Activated T-helper 17 cell treated with anti-CD3 and anti-CD28 coated beads, Interleukin-2, amount 50 U/mL, for 72 hours (primary cell): ENCODE results near the gene RAB7A. TPM values are rescaled to one million over a fixed set of nuclear protein-coding genes. Genes with fewer than 3 reads are reported as not detected.
"Not testable (repeated sequence)": the region's sequence is repeated elsewhere in the genome, so short reads cannot be mapped to it uniquely, and the experiment has no call there.

Source experiments
- ATAC-seq: fragments of 150-1000 bp; cut with Tn5 transposase; replicated peaks from 2 replicates; pipeline ENCODE4 v1.10.0; 2021; ENCODE audit warnings: mild to moderate bottlenecking, moderate library complexity
- H3K27ac Mint-ChIP-seq: one replicate; pipeline ENCODE4 v1.8.0; 2022; ENCODE audit warnings: mixed read lengths
- H3K27me3 Mint-ChIP-seq: one replicate; pipeline ENCODE4 v1.8.0; 2022; ENCODE audit warnings: mixed read lengths
- H3K36me3 Mint-ChIP-seq: one replicate; pipeline ENCODE4 v1.8.0; 2022; ENCODE audit warnings: low read depth, mild to moderate bottlenecking, mixed read lengths
- H3K4me1 Mint-ChIP-seq: one replicate; pipeline ENCODE4 v1.8.0; 2022; ENCODE audit warnings: mixed read lengths
- H3K4me3 Mint-ChIP-seq: one replicate; pipeline ENCODE4 v1.8.0; 2022; ENCODE audit warnings: mild to moderate bottlenecking, mixed read lengths
- H3K9me3 Mint-ChIP-seq: one replicate; pipeline ENCODE4 v1.8.0; 2022; ENCODE audit warnings: mixed read lengths
- total RNA-seq, 2 donors: library from RNA; stranded (reverse); gene quantifications; one replicate each; pipeline ENCODE4 v1.2.3, GENCODE V29; 2022

Gene RAB7A
- total RNA-seq, 2 donors from 2014 or later, result 217 to 228 TPM

DNA sequence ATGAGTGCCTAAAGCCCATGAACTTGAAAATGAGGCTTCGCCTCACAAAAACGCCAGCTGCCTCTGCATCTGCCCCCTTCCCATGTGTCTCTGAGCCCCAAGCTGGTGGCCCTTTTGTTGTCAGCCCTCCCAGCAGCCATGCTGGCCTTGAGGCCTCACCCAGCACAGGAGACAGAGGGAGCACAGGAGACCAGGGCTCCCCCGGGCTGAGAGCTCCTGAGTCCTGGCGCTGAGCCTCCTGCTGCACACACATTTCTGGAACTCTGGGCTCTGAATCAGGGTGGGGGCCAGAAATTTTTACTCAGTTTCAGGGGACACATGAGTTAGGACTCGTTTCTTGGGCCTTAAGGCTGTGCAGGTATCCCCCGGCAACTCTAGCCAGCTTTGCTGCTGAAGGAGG is 97.0 kb downstream of the RAB7A start:
- Mint-ChIP-seq H3K4me3 (no peak overlapping the region), H3K27ac (no peak overlapping the region), H3K4me1 (peaks cover 4% of the 10 kb centered on the region), H3K36me3 (peaks cover 24% of the 10 kb centered on the region), H3K27me3 (no peaks in the 10 kb centered on the region), H3K9me3 (no peaks in the 10 kb centered on the region)
- no peak for ATAC-seq

DNA sequence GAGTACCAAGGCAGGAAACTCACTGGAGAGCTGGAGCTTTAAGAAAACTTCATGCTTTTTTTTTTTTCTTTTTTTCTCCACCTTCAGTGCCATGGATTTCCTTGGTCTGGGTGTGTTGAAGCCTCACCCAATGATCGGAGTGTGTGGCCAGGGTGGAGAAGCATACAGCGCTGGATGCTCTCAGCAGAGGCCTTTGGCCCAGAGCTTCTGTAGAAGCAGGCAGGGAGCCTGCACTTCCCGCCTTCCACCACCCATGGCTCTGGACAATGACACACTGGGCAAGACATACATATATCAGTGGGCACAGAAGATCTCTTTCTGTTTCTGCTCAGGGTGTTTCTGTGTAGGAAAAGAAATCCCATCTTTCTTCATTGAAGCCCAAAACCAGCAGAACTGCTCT is 97.6 kb downstream of the RAB7A start:
- ATAC-seq, result no peak
- Mint-ChIP-seq H3K4me3 (no peak overlapping the region), H3K9me3 (no peaks in the 10 kb centered on the region), H3K27me3 (no peaks in the 10 kb centered on the region), H3K4me1 (peaks cover 4% of the 10 kb centered on the region), H3K36me3 (peaks cover 18% of the 10 kb centered on the region), H3K27ac (peak overlapping the region; percentile 71)

DNA sequence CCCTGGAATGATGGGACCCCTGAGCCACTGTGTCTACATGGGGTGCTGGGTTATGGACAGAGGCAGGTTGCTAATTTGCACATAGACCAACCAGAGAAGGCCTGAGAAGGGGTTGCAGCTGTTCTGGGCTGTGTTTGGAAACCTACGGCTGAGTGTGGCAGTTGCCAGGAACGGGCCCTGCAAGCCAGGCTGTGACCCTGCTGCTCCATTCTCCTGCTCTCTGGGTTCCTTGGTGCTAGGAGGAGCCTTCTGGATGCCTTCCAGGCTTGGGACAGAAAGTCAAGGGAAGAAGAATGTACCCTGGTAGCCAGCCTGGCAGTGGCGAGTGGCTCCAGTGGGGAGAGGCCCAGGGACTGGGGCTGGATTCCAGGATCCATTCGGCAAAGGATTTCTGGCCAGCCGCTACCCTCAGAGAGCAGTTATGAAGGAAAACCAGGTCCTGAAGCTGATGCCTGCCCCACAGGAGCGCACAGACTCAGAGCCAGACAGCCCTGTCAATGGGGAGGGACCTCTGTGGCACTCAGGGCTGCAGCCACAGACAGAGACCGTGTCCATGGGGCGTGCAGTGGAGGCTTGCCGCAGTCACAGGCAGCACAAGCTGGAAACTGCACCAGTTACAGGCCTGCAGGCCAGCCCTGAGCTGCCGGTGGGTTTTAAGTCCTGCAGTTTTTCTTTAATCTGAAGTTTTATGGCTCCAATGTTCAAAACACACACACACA is 98.3 kb downstream of the RAB7A start:
- ATAC-seq, result no peak
- H3K9me3 Mint-ChIP-seq, result no peaks in the 10 kb centered on the region
- no peak overlapping the region for H3K4me3 Mint-ChIP-seq
- no peaks in the 10 kb centered on the region for H3K4me1 Mint-ChIP-seq
- no peaks in the 10 kb centered on the region for H3K27me3 Mint-ChIP-seq
- peaks cover 12% of the 10 kb centered on the region for H3K36me3 Mint-ChIP-seq
- peak overlapping the region; percentile 71 for H3K27ac Mint-ChIP-seq

DNA sequence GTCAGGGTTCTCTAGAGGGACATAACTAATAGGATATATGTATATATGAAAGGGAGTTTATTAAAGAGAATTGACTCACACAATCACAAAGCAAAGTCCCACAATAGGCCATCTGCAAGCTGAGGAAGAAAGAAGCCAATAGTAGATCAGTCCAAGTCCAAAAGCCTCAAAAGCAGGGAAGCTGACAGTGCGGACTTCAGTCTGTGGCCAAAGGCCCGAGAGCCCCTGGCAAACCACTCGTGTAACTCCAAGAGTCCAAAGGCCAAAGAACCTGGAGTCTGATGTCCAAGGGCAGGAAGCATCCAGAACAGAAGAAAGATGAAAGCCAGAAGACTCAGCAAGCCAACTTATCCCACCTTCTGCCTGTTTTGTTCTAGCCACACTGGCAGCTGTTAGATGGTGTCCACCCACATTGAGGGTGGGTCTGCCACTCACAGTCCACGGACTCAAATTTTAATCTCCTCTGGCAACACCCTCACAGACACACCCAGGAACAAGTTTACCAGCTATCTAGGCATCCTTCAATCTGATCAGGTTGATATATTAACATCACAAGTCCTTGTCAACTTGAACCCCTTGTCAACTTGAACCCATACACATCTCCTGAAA is 99.2 kb downstream of the RAB7A start:
- Mint-ChIP-seq H3K4me1 (no peaks in the 10 kb centered on the region), H3K36me3 (peaks cover 2% of the 10 kb centered on the region), H3K9me3 (no peaks in the 10 kb centered on the region), H3K27me3 (no peaks in the 10 kb centered on the region), H3K4me3 (no peak overlapping the region), H3K27ac (peak overlapping the region; percentile 20)
- ATAC-seq, result no peak

DNA sequence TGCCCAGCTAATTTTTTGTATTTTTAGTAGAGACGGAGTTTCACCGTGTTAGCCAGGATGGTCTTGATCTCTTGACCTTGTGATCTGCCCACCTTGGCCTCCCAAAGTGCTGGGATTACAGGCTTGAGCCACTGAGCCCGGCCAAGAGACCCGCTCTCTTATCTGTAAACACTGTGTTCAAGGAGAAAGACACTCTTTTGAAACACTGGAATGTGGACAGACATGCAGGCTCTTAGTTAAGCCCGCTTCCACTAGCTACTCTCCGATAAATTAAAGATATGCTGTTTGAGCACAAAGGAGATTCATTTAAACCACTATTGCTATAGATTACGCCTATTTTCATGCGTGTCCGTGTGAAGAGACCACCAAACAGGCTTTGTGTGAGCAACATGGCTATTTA is 103.1 kb downstream of the RAB7A start:
- not testable (repeated sequence) for ATAC-seq, H3K27me3 Mint-ChIP-seq, H3K4me1 Mint-ChIP-seq, H3K9me3 Mint-ChIP-seq, H3K4me3 Mint-ChIP-seq, H3K27ac Mint-ChIP-seq, H3K36me3 Mint-ChIP-seq

DNA sequence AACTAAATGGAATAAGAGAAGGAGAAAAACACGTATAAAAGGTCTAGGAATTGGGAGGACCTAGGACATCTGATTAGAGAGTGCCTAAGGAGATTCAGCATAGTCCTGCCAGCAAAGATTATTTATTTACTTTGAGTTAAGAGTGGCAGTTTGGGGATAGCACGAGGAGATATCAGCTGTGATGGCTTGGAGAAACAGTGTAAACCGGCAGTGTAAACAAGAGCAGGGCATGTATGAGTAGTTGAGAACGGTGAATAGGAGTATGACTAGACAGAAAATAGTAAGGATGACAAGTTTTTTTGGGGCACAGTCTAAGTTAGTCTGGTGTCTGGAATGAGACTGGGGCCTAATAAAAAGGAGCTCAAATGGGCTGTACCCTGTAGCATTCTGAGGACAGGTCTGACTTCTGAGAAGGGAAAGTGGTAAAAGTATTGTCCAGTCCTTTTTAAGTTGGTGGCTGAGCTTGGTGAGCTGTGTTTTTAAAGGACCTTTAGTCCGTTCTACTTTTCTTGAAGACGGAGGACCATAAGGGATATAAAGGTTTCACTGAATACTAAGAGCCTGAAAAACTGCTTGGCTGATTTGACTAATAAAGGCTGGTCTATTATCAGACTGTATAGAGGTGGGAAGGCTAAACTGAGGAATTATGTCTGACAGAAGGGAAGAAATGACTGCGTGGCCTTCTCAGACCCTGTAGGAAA is 104.1 kb downstream of the RAB7A start:
- not testable (repeated sequence) for H3K4me3 Mint-ChIP-seq, H3K36me3 Mint-ChIP-seq, H3K27me3 Mint-ChIP-seq, ATAC-seq, H3K27ac Mint-ChIP-seq, H3K9me3 Mint-ChIP-seq, H3K4me1 Mint-ChIP-seq

DNA sequence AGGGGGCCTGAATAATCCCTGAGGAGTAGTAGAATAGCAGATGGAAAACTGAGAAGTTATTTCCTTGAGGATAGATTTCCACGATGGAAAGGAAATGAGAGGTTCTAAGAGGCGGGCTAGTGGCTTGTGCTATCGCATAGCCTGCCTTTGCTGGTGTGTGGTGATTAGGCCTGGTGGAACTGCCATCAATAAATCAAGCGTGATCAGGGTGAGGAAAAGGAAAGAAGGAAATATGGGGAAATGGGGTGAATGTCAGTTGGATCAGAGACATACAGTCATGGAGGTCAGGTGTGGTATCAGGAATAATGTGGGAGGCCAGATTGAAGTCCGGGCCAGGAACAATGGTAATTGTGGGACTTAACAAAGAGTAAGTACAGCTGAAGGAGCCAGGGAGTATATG is 104.8 kb downstream of the RAB7A start:
- not testable (repeated sequence) for H3K27me3 Mint-ChIP-seq, H3K4me3 Mint-ChIP-seq, H3K4me1 Mint-ChIP-seq, H3K36me3 Mint-ChIP-seq, H3K9me3 Mint-ChIP-seq, ATAC-seq, H3K27ac Mint-ChIP-seq

DNA sequence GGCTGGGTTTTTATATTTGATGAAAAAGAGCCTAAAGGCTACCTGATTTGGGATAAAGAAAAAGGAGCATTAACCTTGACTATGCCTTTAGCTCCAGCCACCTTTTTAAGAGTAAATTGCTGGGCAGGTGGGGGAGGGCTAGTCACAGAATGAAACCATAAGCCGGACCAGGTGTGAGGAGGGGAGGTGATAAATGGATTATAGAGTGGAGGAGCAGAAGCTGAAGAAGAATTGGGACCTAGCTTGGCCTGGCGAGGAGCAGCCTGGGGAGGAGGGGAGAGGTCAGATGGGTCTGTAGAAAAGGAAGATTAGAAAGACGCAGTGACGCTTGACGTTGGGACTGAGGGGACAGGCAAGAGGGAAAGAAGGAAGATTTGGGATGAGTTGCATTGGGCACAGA is 107.0 kb downstream of the RAB7A start:
- not testable (repeated sequence) for H3K9me3 Mint-ChIP-seq, ATAC-seq, H3K27ac Mint-ChIP-seq, H3K4me1 Mint-ChIP-seq, H3K4me3 Mint-ChIP-seq, H3K36me3 Mint-ChIP-seq, H3K27me3 Mint-ChIP-seq

DNA sequence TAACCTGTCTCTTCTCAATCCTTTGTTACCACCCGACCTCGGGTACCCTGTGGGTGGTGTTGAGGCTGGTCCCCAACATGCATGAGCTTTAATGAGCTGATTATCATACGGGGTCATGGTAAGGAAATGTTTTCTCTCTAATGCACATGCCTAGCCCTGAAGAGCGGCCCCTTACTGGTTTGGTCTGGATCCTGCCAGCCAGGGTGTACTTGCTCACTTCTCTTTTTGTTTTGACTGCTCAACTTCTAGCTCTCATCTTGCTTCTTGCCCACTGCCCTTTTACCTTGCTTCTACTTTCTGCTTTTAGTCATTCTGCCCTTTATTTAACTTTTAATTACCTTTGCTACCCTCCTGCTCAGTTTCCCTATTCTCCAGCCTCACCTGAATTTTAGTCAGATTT is 109.1 kb downstream of the RAB7A start:
- no peaks in the 10 kb centered on the region for H3K36me3 Mint-ChIP-seq
- no peaks in the 10 kb centered on the region for H3K9me3 Mint-ChIP-seq

DNA sequence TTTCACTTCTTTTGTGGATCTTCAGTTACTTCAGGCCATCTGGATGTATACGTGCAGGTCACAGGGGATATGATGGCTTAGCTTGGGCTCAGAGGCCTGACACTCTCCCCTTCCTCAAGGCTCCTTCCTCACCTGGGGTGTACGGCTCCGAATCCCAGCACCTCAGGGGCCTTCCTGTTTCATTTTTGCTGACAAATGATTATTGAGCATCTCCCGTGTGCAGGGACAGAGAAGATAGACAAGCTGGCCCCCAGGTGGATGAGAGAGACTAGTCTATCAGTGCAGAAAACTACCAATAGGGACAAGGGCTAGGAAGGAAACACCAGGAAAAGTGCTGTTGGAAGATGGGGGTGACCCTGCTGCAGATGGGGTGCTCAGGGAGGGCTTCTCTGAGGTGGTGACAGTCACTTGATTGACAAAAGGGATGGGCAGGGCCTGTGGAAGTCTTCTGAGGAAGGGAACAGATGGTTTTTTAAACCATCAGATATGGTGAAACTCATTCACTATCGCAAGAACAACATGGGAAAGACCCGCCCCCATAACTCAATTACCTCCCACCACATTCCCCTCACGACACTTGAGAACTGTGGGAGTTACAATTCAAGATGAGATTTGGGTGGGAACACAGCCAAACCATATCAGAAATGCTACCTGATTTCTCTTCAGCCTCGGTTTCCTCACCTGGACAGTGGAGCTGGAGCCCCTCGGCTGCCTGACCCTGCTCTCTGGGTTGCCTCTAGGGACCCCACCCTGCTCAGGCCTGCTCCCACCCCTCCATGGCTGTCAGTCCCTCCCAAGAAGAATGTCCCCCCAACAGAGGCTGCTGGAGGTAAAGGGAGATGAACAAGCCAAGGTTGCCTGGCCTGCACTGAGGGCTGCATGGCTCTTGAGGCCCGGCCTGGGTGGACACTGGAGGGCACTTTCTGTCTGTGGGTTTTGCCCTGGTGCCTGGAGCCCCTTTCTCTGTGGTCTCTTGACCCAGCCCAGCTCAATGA is 116.2 kb downstream of the RAB7A start:
- H3K27me3 Mint-ChIP-seq, result no peaks in the 10 kb centered on the region
- H3K4me1 Mint-ChIP-seq, result peaks cover 10% of the 10 kb centered on the region
- ATAC-seq, result no peak
- H3K4me3 Mint-ChIP-seq, result no peak overlapping the region
- H3K36me3 Mint-ChIP-seq, result no peaks in the 10 kb centered on the region
- no peaks in the 10 kb centered on the region for H3K9me3 Mint-ChIP-seq
- H3K27ac Mint-ChIP-seq, result peak overlapping the region; percentile 16

More for the DNA sequence above, 109.1 kb downstream of the RAB7A start:
- Mint-ChIP-seq H3K4me3 (no peak overlapping the region), H3K27ac (no peak overlapping the region), H3K27me3 (no peaks in the 10 kb centered on the region), H3K4me1 (no peaks in the 10 kb centered on the region)
- no peak for ATAC-seq

DNA sequence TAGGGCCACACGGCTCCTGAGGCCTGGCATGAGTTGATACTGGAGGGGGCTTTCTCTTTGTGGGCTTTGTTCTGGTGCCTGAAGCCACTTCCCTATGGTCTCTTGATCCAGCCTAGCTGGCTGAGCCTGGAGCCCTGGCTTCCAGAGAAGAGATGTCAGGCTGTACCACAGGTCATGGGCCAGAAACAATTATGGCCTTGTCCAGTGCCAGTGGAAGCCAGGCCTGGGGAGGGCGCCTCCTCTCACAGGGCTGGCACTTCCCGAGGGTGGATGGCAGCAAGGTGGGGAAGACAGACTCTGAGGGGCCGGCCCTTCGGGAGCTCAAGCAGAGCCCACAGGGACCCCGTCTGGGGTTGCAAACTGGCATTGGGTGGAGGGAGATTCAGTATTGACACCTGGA is 118.5 kb downstream of the RAB7A start:
- Mint-ChIP-seq H3K27ac (no peak overlapping the region), H3K36me3 (no peaks in the 10 kb centered on the region), H3K27me3 (no peaks in the 10 kb centered on the region), H3K4me3 (no peak overlapping the region), H3K4me1 (peaks cover 11% of the 10 kb centered on the region), H3K9me3 (no peaks in the 10 kb centered on the region)
- no peak for ATAC-seq

DNA sequence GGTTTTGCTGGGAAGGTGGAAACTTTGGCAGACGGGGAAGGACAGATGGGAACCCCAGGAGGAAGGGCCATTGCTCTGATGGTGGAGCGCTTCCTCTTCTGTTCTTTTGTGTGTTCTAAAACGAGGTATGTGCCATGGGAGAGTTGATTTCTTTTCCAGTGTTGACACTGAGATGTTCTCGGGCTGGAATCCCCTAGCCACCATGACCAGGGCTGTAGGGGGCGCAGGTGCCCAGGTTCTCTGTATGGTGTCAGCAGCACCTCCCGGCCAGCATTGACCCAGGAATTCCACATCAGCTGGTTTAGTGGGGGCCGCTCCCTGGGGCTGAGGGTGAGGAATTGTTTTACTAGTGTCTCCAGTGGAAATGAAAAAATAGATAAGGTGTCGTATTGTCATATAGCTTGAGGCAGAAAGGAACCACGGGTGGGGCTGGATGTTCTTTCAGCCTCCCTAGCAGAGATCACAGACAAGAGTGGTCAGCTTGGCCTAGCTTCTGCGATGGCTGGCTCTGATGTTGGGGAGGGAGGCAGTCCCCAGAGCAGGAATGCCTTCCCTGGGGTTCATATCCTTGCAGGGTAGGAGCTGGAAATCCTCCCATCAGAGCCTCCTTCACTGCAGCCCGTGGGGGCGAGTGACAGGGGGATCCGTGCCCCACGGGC is 119.3 kb downstream of the RAB7A start:
- no peaks in the 10 kb centered on the region for H3K27me3 Mint-ChIP-seq
- H3K4me3 Mint-ChIP-seq, result peak overlapping the region; percentile 88
- peaks cover 11% of the 10 kb centered on the region for H3K4me1 Mint-ChIP-seq
- no peak for ATAC-seq
- no peaks in the 10 kb centered on the region for H3K9me3 Mint-ChIP-seq
- no peaks in the 10 kb centered on the region for H3K36me3 Mint-ChIP-seq
- H3K27ac Mint-ChIP-seq, result no peak overlapping the region

DNA sequence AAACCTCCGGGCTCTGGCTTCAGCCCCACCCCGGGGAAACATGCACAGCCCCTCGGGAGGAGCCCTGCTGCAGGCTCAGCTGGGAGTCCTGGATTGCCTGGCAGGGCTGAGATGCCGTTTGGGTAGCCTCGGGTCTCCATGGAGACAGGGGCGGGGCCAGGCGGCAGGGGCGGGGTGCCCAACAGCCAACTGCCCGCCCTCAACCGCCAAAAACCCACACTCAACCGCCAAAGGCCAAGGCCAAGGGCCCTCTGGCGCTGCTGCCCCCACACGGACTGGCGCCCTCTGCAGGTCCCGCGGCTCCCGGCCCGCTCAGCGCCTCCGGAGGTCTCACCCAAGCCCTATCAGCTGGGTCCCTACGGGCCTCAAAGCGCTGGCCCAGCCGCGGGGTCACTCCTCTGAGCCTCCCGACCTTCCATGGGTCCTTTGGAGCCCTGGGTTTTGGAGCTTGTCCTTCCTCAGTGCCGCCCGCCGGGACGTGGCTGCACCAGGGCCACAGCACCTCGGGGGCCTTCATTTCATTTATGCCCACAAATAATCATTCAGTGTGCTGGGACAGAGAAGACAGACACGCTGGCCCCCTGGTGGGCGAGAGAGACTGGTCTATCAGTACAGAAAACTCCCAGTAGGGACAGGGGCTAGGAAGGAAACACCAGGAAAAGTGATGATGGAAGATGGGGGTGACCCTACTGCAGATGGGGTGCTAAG is 119.9 kb downstream of the RAB7A start:
- no peaks in the 10 kb centered on the region for H3K36me3 Mint-ChIP-seq
- H3K4me1 Mint-ChIP-seq, result peaks cover 11% of the 10 kb centered on the region
- peak; percentile 93 for ATAC-seq
- H3K4me3 Mint-ChIP-seq, result peak overlapping the region; percentile 88
- H3K27me3 Mint-ChIP-seq, result no peaks in the 10 kb centered on the region
- H3K9me3 Mint-ChIP-seq, result no peaks in the 10 kb centered on the region
- H3K27ac Mint-ChIP-seq, result peak overlapping the region; percentile 95
